Erythroblast (primary cell): Measurements from ENCODE around the gene CDC42EP4.

Source experiments
- GATA1 ChIP-seq: IDR thresholded peaks from 2 replicates; pipeline ENCODE4 v1.6.1; 2011; ENCODE audit warnings: low read depth, mild to moderate bottlenecking, control low read depth, low read length, moderate library complexity
- POLR2A ChIP-seq: IDR thresholded peaks from 2 replicates; pipeline ENCODE4 v1.6.1; 2011; ENCODE audit warnings: mild to moderate bottlenecking, low read length

DNA sequence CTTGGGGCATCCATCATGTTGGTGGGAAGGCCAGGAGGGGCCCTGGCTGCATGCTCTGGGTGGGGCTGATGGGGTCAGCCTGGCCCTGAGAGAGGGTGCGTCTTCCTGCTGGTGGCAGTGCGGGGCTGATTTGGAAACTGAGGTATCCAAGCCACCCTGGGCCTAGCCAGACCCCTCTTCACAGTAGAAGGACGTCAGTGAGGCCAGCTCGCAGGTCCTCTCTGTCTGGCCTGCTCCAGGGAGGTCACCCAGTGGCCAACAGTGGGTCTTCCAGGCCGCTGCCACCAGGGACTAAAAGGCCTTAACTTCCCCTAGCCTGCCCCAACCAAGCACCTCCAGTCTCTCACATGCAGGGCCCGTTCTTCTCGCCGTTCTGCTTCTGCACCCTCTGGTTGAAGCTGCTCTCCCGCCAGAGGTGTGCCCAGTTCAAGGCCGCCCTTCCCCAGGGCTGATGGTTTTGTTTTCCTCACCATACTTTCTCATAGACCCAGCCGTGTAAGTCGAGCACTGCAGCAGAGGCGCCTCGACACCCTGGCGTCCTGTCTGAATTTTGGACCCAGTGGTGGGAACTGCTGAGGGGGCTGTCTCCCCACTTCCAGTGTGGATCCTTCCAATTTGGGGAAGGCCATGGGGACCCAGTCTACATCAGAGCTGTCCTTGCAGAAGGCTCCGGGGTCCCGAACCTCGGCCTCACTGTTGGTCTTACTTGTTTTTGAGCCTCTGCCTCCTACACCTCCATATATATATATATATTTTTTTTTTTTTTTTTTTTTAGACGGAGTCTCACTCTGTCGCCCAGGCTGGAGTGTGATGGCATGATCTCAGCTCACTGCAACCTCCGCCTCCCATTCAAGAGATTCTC lies 42.9 kb upstream of the CDC42EP4 start:
- TF ChIP-seq POLR2A (no peak), GATA1 (no peak)
